GM12873 (cell line): ENCODE data around the gene WIF1.
A peak's percentile ranks its signal among the peaks of the same experiment; 100 is the strongest.

Experiments
- TF ChIP-seq, protein P1 (sequence below): IDR thresholded peaks from 2 replicates; pipeline ENCODE4 v1.5.1; 2012; ENCODE audit warnings: low read depth, mild to moderate bottlenecking, moderate library complexity, low read length, control low read depth; ENCODE audit not compliant: insufficient read depth; ENCODE audit errors: missing control alignments

Gene WIF1

GRCh38 chr12:65140738-65141137 lies 19.6 kb upstream of the WIF1 start:
- TF ChIP-seq, protein P1, sequence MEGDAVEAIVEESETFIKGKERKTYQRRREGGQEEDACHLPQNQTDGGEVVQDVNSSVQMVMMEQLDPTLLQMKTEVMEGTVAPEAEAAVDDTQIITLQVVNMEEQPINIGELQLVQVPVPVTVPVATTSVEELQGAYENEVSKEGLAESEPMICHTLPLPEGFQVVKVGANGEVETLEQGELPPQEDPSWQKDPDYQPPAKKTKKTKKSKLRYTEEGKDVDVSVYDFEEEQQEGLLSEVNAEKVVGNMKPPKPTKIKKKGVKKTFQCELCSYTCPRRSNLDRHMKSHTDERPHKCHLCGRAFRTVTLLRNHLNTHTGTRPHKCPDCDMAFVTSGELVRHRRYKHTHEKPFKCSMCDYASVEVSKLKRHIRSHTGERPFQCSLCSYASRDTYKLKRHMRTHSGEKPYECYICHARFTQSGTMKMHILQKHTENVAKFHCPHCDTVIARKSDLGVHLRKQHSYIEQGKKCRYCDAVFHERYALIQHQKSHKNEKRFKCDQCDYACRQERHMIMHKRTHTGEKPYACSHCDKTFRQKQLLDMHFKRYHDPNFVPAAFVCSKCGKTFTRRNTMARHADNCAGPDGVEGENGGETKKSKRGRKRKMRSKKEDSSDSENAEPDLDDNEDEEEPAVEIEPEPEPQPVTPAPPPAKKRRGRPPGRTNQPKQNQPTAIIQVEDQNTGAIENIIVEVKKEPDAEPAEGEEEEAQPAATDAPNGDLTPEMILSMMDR = no peak

DNA sequence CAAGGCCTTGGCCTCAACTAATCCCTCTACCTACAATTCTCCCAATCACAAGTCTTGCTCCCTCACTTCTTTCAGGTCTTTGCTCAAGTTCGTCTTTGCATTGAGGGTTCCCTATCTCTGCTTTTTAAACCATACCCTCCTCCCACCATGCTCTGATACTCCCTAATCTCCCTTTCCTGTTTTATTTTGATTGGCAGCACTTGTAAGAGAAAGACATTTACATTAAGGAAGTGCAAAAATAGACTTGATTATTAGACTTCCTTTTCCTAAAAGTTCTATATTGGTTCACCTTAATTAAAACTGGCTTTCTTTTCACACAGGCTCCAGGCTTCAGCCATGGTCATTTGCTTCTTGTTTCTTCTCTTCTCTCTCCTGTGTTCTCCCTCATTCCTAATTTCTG lies 18.3 kb upstream of the WIF1 start:
- TF ChIP-seq, protein P1 = no peak

- TF ChIP-seq, protein P1 = no peak
Measured at GRCh38 chr12:65133879-65134278, 12.8 kb upstream of the WIF1 start.

- TF ChIP-seq, protein P1 = no peak
Measured at GRCh38 chr12:65126482-65126881, 5.4 kb upstream of the WIF1 start.

DNA sequence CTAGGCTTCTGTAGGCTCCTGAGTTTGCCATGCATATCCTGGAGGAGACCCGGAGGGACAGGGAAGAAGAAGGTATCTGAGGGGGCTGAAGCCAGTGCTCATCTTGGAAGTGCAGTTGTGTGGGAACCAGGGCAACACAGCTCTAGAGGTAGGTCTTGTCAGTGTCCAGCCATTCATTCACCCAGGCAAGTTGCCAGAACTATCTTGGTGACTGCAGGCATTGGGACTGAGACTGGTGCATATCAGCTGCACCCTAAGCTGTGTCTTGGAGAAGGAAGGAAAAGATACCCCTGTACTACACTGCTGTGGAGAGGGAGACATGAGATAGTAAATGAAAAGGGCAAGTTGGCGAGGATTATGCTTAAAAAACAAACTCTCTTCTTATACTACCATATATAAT lies 4.9 kb upstream of the WIF1 start:
- TF ChIP-seq, protein P1 = no peak

DNA sequence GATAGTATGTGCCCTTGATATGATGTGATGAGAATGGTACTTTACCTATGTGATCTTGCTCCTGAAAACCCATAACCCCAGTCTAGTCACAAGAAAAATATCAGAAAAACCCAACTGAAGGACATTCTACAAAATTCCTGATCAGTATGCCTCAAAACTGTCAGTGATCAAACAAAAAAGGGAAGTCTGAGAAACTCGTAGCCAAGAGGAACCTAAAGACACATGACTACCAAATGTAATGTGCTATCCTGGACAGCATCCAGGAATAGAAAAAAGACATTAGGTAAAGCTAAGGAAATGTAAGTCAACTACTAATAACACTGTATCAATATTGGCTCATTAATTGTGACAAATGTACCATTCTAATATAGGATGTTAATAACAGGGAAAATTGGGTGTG lies 4.1 kb upstream of the WIF1 start:
- TF ChIP-seq, protein P1 = no peak

DNA sequence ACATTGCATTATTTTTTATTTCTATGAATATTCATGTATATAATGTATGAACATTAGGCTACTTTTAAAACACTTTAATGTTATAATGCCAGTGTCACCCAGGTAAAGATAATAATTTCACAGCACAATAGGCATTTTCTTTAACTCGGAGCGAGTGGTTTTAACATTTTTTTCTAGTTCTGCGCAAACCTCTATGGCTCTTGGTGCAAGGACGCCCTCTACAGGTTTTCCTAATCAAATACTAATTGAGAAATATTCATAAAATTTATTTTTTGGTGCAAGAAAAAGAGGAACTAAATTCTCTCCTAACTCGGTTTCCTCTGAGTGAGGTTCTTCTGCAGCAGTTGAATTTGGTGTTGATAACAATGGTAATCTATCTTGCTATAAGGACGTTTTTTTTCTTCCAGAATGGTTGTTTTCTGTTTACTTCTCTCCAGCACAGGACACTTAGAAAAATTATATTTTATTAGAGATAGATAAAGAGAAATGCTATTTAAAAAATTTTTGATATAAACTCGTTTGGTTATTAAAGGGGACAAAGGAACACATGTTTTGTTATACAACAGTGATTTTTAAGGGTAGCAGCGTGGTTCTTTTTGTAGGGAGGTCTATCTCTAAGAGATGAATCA lies 2.4 kb upstream of the WIF1 start:
- TF ChIP-seq, protein P1 = peak; percentile 53
